ENCODE data around the gene PKN2. TPM values are rescaled to one million over a fixed set of nuclear protein-coding genes. Genes with fewer than 3 reads are reported as not detected.

The PKN2 gene
- total RNA-seq, 2 experiments from 2014 or later, result 15.5 to 15.7 TPM

Other genes with a start within 250 kb of the PKN2 start
- 10 to 100 TPM; 42.8 TPM for gene GTF2B, start 207.3 kb downstream of the PKN2 start, total RNA-seq

Measured in activated naive CD8-positive, alpha-beta T cell treated with anti-CD3 and anti-CD28 coated beads for 36 hours (primary cell).